Adrenal gland (tissue), 12 donors: Measurements from ENCODE around the gene AUTS2. TPM values are rescaled to one million over a fixed set of nuclear protein-coding genes. Genes with fewer than 3 reads are reported as not detected.

Source experiments
- DNase-seq, 7 donors: peaks; one replicate each; pipeline ENCODE4 v3.0.0-alpha.2; 2019 to 2020
- H3K27ac ChIP-seq, 5 donors: fragments of 200-600 bp; sonication (generic) in 4 of 5; 1 replicate in 3 of 5; 2 replicates in 2 of 5; pipeline versions ENCODE4 v1.5.1 to v1.8.0; 2016 to 2020; ENCODE audit warnings: mild to moderate bottlenecking in 1 of 5
- H3K27me3 ChIP-seq: fragments of 200-600 bp; 2 replicates; pipeline ENCODE4 v1.8.0; 2021
- H3K36me3 ChIP-seq, 2 donors: fragments of 200-600 bp; replicated peaks in 1 of 2; 1 replicate in 1 of 2; 2 replicates in 1 of 2; pipeline versions ENCODE4 v1.5.1 to v1.8.0; 2018 to 2022
- H3K4me1 ChIP-seq, 2 donors: fragments of 200-600 bp; replicated peaks in 1 of 2; 1 replicate in 1 of 2; 2 replicates in 1 of 2; pipeline versions ENCODE4 v1.5.1 to v1.8.0; 2018 to 2021
- H3K4me3 ChIP-seq, 4 donors: fragments of 200-600 bp; sonication (generic) in 3 of 4; one replicate each; pipeline ENCODE4 v1.5.1; 2016 to 2018
- H3K9me3 ChIP-seq, 3 donors: fragments of 200-600 bp; sonication (generic) in 1 of 3; replicated peaks in 1 of 3; 1 replicate in 2 of 3; 2 replicates in 1 of 3; pipeline versions ENCODE4 v1.5.1 to v1.8.0; 2016 to 2021
- POLR2A ChIP-seq, 2 donors: fragments of 450-650 bp; IDR thresholded peaks; one replicate each; pipeline ENCODE4 v1.6.1; 2017; ENCODE audit warnings: antibody characterized with exemption in 2 of 2, mild to moderate bottlenecking in 2 of 2, moderate library complexity in 1 of 2
- WGBS, 4 donors: extraction: QIAGEN DNeasy Blood & Tissue Kit in 2 of 4; methylation state at CpG; one replicate each; pipeline versions ENCODE4 v1.1.5 to v1.1.7; 2013 to 2017; 5-methylcytosine and 5-hydroxymethylcytosine counted together
- intact Hi-C, 2 donors: fragments of 100-400 bp; cut with DNase I; formaldehyde crosslinking; loops; one replicate each; pipeline versions ENCODE4 v1.14.1 to v1.15.0; 2022 to 2023
- polyA plus RNA-seq, 3 donors: library from polyadenylated mRNA; stranded (reverse); fragments of 200-250 nt in 2 of 3; fragments of 350-450 nt in 1 of 3; fragmentation: Illumina TruSeq in 1 of 3; extraction: RNeasy Lipid Tissue Mini Kit (QIAGEN cat#74804) in 1 of 3; gene quantifications; one replicate each; pipeline ENCODE4 v1.2.3, GENCODE V29; 2013 to 2014
- total RNA-seq, 9 donors: library from RNA; depleted of rRNA in 4 of 9; stranded (reverse); fragments of >200 nt in 4 of 9; fragments of 120-200 nt in 1 of 9; fragmentation: NEBNext Ultra II Directional in 1 of 9; extraction: Animal tissue kit (Norgen Biotek cat#: 25700) in 1 of 9; gene quantifications; one replicate each; pipeline versions ENCODE4 v1.1.0 to v1.2.4, GENCODE V29; 2013 to 2023
- TF ChIP-seq, protein P1 (sequence below), 6 experiments: fragments of 450-650 bp in 4 of 6; fragments of 200-600 bp in 2 of 6; sonication (generic) in 1 of 6; IDR thresholded peaks; 1 replicate in 5 of 6; 2 replicates in 1 of 6; pipeline versions ENCODE4 v1.5.1 to v1.8.0; 2016 to 2021; ENCODE audit warnings: antibody characterized with exemption in 6 of 6, mild to moderate bottlenecking in 2 of 6, moderate library complexity in 1 of 6
- donor health status: healthy with polysubstance abuse.
- donor health status: Bipolar disorder and iron deficiency.
- donor health status: DM: yes; HTN: yes; CAD: no.
- donor health status: DM: no; HTN: no; CAD: no.
- donor health status: DM: no; HTN: no; CAD: no.
- donor health status: DM: yes; HTN: yes; CAD: no.

AUTS2 gene
- total and polyA plus RNA-seq, 12 donors, result 6.4 to 44.0 (median 15.2) TPM

DNA sequence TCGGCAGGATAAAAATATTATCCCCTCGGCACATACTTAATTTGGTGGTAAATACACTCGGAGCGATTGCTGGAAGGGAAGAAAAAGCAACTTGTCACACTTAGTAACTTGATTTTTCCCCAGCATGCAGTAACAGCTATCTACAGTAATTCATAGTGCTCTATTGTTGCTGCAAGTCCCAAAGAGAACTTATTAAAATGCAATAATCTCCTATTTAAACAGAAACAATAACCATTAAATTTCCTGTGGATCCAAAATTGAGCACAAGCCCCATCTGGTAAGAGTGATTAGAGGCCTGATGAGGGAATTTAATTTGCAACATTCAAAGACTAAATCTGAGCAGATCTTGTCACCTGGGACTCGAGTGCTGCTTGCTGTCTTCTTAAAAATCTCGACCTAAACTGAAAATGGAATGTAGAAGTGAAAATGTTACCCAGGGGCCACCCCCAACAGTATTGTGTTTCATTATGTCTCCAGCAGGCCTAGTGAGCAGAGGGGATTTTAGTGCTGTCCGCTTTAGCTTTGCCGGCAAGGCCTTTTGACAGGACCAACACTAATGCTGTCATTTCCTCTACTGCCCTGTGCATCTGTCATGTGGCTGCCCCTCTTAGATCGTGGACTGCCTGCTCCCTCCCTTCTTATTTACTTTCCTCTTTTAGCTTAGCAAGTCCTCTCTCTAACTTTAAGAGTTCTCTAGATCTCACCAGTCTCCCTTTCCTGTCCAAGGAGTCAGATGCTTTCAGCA is 639.7 kb downstream of the AUTS2 start:
- Histone ChIP-seq H3K27ac (no peak overlapping the region), H3K9me3 (no peaks in the 10 kb centered on the region), H3K27me3 (no peaks in the 10 kb centered on the region), H3K36me3 (no peaks in the 10 kb centered on the region), H3K4me3 (no peak overlapping the region), H3K4me1 (no peaks in the 10 kb centered on the region)
- WGBS, 4 donors, result 70 to 84% (median 76%) methylated on average over 9 of the region's 9 CpGs
- DNase-seq, result no peak
- TF ChIP-seq POLR2A (IDR thresholded peaks at IDR 0.05), result no peak
- TF ChIP-seq, protein P1, sequence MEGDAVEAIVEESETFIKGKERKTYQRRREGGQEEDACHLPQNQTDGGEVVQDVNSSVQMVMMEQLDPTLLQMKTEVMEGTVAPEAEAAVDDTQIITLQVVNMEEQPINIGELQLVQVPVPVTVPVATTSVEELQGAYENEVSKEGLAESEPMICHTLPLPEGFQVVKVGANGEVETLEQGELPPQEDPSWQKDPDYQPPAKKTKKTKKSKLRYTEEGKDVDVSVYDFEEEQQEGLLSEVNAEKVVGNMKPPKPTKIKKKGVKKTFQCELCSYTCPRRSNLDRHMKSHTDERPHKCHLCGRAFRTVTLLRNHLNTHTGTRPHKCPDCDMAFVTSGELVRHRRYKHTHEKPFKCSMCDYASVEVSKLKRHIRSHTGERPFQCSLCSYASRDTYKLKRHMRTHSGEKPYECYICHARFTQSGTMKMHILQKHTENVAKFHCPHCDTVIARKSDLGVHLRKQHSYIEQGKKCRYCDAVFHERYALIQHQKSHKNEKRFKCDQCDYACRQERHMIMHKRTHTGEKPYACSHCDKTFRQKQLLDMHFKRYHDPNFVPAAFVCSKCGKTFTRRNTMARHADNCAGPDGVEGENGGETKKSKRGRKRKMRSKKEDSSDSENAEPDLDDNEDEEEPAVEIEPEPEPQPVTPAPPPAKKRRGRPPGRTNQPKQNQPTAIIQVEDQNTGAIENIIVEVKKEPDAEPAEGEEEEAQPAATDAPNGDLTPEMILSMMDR (IDR thresholded peaks at IDR 0.05), result no peak
- intact Hi-C loops, result no loop called here

DNA sequence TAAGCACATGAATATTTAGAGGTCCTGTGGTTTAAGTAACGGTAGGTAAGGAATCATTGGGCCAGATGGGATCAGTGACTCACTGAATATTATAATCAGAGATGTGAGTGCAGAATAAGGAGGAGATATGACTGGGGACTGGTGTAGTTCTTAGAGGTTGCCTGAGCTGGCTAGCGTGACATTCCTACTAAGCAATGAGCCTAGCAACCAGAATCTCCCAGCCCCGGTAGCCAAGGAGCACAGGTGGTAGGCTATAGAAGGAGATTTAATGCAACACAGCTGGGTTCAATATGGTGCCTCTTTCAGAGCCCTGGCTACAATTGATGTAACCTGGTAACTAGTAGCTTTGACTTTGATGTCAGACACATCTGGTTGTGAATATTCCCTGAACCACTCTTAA is 641.6 kb downstream of the AUTS2 start:
- TF ChIP-seq, protein P1 (IDR thresholded peaks at IDR 0.05), result no peak
- no peak for TF ChIP-seq POLR2A (IDR thresholded peaks at IDR 0.05)
- WGBS, 4 donors, result 94 to 100% (median 97%) methylated on average over 3 of the region's 3 CpGs
- Histone ChIP-seq H3K36me3 (no peaks in the 10 kb centered on the region), H3K27ac (no peak overlapping the region), H3K27me3 (no peaks in the 10 kb centered on the region), H3K4me3 (no peak overlapping the region), H3K9me3 (no peaks in the 10 kb centered on the region), H3K4me1 (no peaks in the 10 kb centered on the region)
- no peak for DNase-seq
- intact Hi-C loops, result no loop called here

DNA sequence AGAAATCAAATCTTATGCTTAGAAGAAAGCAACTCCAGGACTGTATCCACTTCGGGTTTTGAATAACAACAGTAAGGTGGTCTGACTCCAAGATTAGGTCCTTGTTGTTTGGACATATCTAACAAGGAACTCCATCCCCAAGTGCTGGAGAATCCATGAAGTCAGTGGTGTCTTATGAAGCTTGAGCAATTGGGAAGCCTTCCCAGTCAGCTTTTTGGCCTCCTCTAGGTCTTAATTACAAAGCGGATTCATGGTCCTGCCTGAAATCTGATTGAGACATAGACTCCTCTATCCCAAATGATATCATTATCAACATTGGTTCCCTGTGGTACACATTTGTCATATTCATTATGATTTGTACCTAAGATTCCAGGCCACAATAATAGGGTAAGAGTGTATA is 642.6 kb downstream of the AUTS2 start:
- Histone ChIP-seq H3K36me3 (no peaks in the 10 kb centered on the region), H3K27me3 (no peaks in the 10 kb centered on the region), H3K4me3 (no peak overlapping the region), H3K4me1 (no peaks in the 10 kb centered on the region), H3K9me3 (no peaks in the 10 kb centered on the region), H3K27ac (no peak overlapping the region)
- WGBS, 4 donors, result 94 to 98% (median 97%) methylated on average over 2 of the region's 2 CpGs
- no peak for DNase-seq
- TF ChIP-seq POLR2A (IDR thresholded peaks at IDR 0.05), result no peak
- TF ChIP-seq, protein P1 (IDR thresholded peaks at IDR 0.05), result no peak
- intact Hi-C loops, result no loop called here

DNA sequence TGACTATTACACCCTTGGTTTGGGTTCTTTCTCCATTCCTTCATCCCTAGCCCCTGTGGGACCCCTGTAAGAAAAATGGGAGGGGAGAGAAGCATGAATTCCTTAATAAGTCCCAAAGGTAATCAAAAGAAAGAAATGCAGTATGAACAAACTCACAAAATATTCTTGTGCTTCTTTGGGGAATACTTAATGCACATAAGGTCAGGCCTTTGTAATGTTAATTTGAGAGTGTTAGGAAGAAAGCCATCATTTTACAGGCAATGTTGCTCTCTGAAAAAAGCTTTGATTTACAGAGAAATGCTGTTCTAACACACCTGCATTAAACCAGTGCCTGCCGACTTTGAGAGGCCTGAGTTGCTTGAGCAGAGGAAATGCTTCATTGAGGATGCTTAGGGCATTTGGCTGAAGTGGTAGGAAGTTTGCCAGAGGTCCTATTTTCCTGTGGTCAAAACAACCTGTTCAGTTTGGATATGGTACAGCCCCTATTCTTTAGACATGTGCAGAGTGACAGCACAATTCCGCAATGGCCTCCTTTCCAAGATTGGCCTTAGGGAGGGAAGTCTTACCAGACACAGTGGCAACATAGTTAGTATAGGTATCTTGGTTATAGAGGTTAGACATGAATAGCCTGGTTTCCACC is 643.4 kb downstream of the AUTS2 start:
- no peaks in the 10 kb centered on the region for H3K4me1 ChIP-seq
- no peaks in the 10 kb centered on the region for H3K9me3 ChIP-seq
- no peak for DNase-seq
- 83 to 92% (median 88%) methylated on average over 2 of the region's 2 CpGs for WGBS, 4 donors
- intact Hi-C loops, result no loop called here
- no peaks in the 10 kb centered on the region for H3K27me3 ChIP-seq
- no peak overlapping the region for H3K27ac ChIP-seq
- no peaks in the 10 kb centered on the region for H3K36me3 ChIP-seq
- H3K4me3 ChIP-seq, result no peak overlapping the region
- no peak for TF ChIP-seq POLR2A (IDR thresholded peaks at IDR 0.05)
- TF ChIP-seq, protein P1 (IDR thresholded peaks at IDR 0.05), result no peak
